ENCODE results near the gene MAN1A1. TPM values are rescaled to one million over a fixed set of nuclear protein-coding genes. Genes with fewer than 3 reads are reported as not detected.

MAN1A1 gene
- polyA plus RNA-seq, 3 donors: 11.0 to 20.4 (median 16.1) TPM

DNA sequence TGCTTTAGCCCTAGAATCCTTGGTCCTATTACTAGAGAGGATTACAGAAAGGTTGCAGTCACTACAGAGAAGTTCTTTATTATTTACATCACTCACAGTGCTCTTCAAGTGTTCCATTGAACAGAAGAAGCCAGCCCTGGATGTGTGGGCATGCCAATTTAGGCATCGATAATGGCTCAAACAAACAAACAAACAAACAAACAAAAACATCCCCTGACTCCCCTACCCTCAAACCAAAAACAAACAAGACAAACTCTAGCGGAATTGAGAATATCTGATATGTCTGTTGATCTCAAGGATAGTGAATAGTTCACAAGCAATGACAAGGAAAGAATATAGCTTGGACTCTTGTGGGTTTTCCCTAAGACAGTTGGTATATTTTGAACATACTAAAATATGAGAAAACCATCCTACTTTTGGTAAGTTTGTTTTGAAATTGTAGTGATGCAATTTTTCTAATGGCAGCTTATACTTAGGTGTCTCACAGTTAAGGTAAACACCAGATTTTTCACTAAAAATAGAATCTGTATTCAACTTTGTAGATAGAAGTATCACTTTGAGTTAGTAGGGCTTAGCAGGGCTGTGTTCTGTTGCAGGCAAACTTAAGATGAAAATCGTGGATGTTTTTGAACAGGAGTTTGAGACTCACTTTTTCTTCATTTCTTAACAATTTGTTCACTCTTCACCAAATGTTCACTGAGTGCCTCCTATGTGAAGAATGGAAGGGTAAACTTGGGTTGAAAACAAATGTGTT lies 178.3 kb downstream of the MAN1A1 start:
- Mint-ChIP-seq H3K27ac (no peak overlapping the region), H3K9me3 (no peaks in the 10 kb centered on the region), H3K36me3 (no peaks in the 10 kb centered on the region), H3K4me3 (no peak overlapping the region), H3K27me3 (ENCODE audit: low read depth in 3 of 3) (peaks cover 0 to 1% (median 1%) of the 10 kb centered on the region in 3 donors), H3K4me1 (no peaks in the 10 kb centered on the region)
- H3K9ac ChIP-seq (ENCODE audit: insufficient read depth, low read length, poor library complexity, severe bottlenecking): no peak overlapping the region
- no peaks in the 10 kb centered on the region for H3K9me3 ChIP-seq (replicated peaks in 1 of 2; ENCODE audit: control insufficient read depth in 1 of 2, insufficient read depth in 1 of 2, low read length in 2 of 2)
- intact Hi-C loops (cut with micrococcal nuclease): no loop called here
- H3K4me2 ChIP-seq (replicated peaks; ENCODE audit: extremely low read depth, low read length, poor library complexity, severe bottlenecking): no peak overlapping the region
- DNase-seq: no peak
- H3K4me3 ChIP-seq (replicated peaks in 1 of 3; ENCODE audit: low read depth in 2 of 3, low read length in 3 of 3): no peak overlapping the region
- H3K27me3 ChIP-seq (ENCODE audit: control insufficient read depth in 2 of 2, insufficient read depth in 2 of 2, low read length in 2 of 2): no peaks in the 10 kb centered on the region
- no peaks in the 10 kb centered on the region for H4K20me1 ChIP-seq (ENCODE audit: insufficient read depth, low read length)
- H3K79me2 ChIP-seq (ENCODE audit: insufficient read depth, low read length): no peaks in the 10 kb centered on the region
- no peak overlapping the region for H2AFZ ChIP-seq (ENCODE audit: insufficient read depth, low read depth, low read length, poor library complexity, severe bottlenecking)
- H3K4me1 ChIP-seq (ENCODE audit: control insufficient read depth in 1 of 2, insufficient read depth in 2 of 2, low read length in 2 of 2): no peaks in the 10 kb centered on the region
- H3K27ac ChIP-seq (ENCODE audit: low read depth in 1 of 2, low read length in 2 of 2): no peak overlapping the region
- WGBS (ENCODE audit: insufficient coverage): no CpG with 5 or more reads among the region's 3 CpGs
- no peaks in the 10 kb centered on the region for H3K36me3 ChIP-seq (replicated peaks in 1 of 2; ENCODE audit: control insufficient read depth in 1 of 2, insufficient read depth in 2 of 2, low read length in 2 of 2)
- TF ChIP-seq, protein P1, sequence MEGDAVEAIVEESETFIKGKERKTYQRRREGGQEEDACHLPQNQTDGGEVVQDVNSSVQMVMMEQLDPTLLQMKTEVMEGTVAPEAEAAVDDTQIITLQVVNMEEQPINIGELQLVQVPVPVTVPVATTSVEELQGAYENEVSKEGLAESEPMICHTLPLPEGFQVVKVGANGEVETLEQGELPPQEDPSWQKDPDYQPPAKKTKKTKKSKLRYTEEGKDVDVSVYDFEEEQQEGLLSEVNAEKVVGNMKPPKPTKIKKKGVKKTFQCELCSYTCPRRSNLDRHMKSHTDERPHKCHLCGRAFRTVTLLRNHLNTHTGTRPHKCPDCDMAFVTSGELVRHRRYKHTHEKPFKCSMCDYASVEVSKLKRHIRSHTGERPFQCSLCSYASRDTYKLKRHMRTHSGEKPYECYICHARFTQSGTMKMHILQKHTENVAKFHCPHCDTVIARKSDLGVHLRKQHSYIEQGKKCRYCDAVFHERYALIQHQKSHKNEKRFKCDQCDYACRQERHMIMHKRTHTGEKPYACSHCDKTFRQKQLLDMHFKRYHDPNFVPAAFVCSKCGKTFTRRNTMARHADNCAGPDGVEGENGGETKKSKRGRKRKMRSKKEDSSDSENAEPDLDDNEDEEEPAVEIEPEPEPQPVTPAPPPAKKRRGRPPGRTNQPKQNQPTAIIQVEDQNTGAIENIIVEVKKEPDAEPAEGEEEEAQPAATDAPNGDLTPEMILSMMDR (IDR thresholded peaks at IDR 0.05): no peak

DNA sequence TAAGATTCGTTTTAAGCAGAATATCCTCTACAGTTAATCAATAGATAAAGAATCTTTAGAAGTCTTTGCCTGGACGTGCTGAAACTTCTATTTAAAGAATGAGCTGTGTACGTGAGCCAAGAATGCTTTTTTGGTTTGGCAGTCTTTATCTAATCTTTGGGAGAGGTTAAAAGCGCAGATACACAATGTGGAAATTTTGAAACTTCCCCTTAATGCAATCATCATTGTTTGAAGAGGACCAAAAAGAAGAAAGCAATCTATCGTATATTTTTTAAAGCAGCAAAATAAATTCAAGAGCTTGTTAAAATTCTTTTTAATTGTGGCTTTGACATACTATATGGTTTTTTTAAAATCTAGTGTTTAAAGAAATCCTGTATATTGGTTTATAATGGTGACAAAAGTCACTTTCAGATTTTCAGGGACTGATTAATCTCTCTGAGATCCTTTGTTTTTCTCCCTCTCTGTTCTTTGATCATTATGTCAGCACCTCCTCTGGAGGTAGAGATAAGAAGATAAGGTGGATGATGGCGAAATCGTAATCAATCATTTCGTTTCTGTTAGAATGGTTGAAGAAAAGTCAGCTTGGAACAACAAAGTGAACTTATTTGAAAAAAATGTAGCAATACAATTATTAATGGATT lies 179.0 kb downstream of the MAN1A1 start:
- Histone ChIP-seq H3K4me2 (replicated peaks; ENCODE audit: extremely low read depth, low read length, poor library complexity, severe bottlenecking) (no peak overlapping the region), H3K4me1 (ENCODE audit: control insufficient read depth in 1 of 2, insufficient read depth in 2 of 2, low read length in 2 of 2) (no peaks in the 10 kb centered on the region), H3K27ac (ENCODE audit: low read depth in 1 of 2, low read length in 2 of 2) (no peak overlapping the region), H3K27me3 (ENCODE audit: control insufficient read depth in 2 of 2, insufficient read depth in 2 of 2, low read length in 2 of 2) (no peaks in the 10 kb centered on the region), H3K9ac (ENCODE audit: insufficient read depth, low read length, poor library complexity, severe bottlenecking) (no peak overlapping the region), H4K20me1 (ENCODE audit: insufficient read depth, low read length) (no peaks in the 10 kb centered on the region), H3K36me3 (replicated peaks in 1 of 2; ENCODE audit: control insufficient read depth in 1 of 2, insufficient read depth in 2 of 2, low read length in 2 of 2) (no peaks in the 10 kb centered on the region), H3K9me3 (replicated peaks in 1 of 2; ENCODE audit: control insufficient read depth in 1 of 2, insufficient read depth in 1 of 2, low read length in 2 of 2) (no peaks in the 10 kb centered on the region), H3K4me3 (replicated peaks in 1 of 3; ENCODE audit: low read depth in 2 of 3, low read length in 3 of 3) (no peak overlapping the region), H2AFZ (ENCODE audit: insufficient read depth, low read depth, low read length, poor library complexity, severe bottlenecking) (no peak overlapping the region), H3K79me2 (ENCODE audit: insufficient read depth, low read length) (no peaks in the 10 kb centered on the region)
- WGBS (ENCODE audit: insufficient coverage): 89% methylated on average over 3 of the region's 8 CpGs
- intact Hi-C loops (cut with micrococcal nuclease): no loop called here
- Mint-ChIP-seq H3K9me3 (no peaks in the 10 kb centered on the region), H3K27ac (no peak overlapping the region), H3K4me1 (no peaks in the 10 kb centered on the region), H3K27me3 (ENCODE audit: low read depth in 3 of 3) (peaks cover 0 to 1% (median 1%) of the 10 kb centered on the region in 3 donors), H3K36me3 (no peaks in the 10 kb centered on the region), H3K4me3 (no peak overlapping the region)
- DNase-seq: no peak
- TF ChIP-seq, protein P1 (IDR thresholded peaks at IDR 0.05): no peak

Data from CD14-positive monocyte (primary cell).